Hypothalamus (tissue), 51 donors: Measurements from ENCODE around the gene GSTK1.
A peak's percentile ranks its signal among the peaks of the same experiment; 100 is the strongest.
"Not testable (repeated sequence)": the region's sequence is repeated elsewhere in the genome, so short reads cannot be mapped to it uniquely, and the experiment has no call there.

Experiments
- DNase-seq, 51 donors: peaks; one replicate each; lab custom pipeline; 2025; lab: John Stamatoyannopoulos, UW

GSTK1 gene

DNA sequence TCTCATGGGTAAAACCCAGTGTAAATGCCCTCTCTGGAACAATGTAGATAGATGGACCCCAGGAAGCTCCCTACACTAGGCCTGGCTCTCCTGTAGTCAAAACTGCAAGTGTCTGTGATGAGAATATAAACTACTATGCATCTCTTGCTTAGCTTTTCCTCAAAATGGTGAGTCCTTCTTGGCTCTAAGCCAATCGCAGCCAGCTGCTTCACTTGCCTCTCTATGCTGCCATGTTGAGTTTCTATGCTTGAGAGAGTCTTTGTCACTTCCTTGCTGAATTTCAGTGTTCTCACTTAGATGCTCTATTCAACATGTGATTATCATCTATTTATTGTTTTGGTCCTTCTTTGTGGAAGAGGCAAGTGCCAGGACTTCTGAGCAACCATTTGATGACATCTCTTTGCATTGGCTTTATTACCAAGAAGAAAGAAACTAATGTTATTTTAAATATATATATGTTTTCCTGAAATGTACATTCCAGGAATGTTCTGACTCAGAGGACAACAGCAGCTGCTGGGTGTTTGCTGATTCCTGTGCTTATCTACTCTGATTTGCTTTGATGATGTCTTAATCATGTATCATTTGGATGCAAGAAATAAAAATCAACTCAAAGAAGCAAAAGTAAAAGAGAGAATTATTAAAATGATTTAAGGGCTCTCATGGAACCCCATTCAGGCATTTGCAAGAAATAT, 24.8 kb upstream of the GSTK1 start:
- DNase-seq = no peak

DNA sequence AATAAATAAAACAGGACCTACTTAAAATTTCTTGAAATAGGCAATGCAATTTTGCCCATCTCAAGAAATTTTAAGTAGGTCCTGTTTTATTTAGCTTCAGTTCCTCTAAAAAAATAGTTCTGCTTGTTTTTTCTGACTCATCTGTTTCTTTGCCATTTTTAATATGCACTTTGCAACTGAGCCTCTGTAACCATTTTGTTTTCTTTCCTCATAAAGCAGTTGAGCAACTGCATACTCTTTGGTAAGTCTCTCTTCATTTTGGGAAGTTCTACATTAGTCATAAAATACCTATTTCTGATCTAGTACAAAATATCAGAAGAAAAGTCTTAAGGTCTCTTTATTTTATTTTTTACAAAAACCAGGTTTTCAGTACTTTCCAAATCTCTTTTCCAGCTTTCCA, 23.4 kb upstream of the GSTK1 start:
- DNase-seq = no peak

DNA sequence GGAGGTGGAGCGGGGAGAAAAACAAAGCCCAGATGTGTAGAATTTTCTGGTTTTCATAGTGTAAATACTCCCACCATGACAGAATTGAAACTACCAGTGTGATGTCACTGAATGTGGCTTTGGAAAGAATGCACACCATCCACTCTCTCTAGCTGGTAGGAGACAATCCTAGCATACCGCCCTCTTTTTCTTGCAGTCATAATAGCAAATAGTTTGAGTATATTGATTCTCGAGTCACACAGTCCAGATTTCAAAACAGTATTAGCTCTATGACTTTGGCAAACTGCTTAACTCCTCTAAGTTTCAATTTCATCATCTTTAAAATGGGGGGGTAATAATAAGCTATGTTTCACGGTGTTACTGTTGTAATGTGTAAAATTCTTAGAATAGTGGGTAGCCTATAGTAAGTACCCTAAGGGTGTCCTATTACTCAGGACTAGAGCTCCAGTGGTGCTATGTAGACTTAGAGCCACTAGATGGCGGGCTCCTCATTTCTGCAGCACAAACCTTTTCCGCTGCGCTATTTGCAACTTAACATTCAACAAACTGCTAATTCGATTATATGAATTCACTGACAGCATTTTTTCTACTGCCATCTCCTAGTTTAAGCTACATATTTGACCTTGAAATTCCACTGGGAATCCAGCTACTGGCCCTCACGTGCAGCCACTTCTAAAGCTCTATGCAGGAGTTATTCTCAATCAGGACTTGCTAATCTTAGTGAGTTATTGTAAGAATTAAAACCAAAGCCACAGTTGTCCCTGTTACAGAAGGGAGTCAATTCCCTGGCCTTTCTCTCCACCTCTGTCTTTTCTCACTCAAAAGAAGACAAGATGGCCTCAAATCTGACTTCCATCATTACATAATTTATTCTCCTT, 22.7 kb upstream of the GSTK1 start:
- DNase-seq = peak in 33 of 51 donors; percentile 4 to 75 (median 39)

DNA sequence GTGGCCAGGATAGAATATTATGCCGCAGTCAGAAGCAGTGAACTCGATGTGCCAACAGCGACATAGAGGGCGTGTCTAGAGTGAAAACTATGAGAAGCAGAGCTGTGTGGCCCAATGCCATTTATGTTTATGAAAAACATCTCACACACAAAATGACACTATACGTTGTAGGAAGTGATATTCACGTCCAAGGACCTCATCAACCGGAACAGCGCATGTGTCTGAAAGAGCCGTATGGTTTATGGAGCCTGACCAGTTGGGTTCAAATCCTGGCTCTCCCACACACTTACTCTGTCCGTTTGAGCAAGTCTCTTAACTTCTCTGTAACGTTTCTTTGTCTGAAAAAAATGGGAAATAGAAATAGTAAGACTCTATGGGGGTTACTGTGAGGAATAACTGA, 20.9 kb upstream of the GSTK1 start:
- no peak for DNase-seq

DNA sequence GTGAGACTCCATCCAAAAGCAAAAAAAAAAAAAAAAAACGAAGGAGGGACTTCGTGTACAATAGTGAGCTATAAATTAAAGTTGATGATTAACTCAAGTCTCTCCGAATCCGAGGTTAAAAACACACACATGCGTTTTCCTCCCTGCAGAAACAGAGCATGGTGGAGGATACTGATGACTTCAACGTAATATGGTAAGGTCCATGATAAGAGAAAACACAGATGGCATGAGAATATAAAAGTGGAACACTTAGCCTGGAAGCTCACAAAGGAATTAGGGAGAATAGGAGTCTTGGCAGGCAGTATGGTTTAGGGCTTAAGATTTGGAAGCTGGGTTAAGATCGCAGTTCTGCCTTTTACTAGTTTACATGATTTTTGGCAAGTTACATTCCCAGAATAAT, 20.1 kb upstream of the GSTK1 start:
- DNase-seq = no peak

DNA sequence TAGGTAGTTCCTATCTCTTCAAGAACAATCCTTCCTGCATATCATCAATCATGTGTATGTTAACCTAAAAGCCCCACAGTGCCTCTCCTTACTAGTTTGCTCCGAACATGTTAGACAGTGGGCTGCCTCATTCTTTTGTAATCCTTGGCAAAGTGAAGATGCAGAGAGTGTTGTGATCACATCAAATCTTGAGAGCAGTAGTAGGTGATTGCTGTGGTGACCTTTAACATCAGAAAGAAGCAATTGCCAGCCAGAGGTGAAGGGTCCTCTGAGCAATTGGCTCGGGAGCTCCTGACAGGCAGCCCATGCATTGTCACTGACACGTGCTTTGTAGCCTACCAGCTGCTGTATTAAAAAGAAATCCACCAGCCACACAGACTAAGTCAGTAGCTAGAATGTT, 19.6 kb upstream of the GSTK1 start:
- DNase-seq = no peak

DNA sequence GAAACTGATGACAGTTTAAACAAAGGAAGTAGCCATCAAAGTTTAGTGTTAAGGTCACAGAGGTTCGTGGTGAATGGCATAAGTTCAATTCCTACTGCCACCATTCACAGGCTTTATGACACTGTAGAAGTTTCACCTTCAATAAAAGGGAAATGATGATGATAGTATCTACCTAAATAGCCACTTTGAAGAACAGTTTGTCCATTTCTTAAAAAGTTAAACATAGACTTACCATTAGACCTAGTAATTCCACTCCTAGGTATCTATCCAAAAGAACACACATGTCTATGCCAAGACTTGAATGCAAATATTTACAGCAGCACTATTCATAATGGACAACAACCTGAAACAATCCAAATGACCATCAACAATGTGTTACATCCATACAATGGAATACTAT, 18.9 kb upstream of the GSTK1 start:
- no peak for DNase-seq

DNA sequence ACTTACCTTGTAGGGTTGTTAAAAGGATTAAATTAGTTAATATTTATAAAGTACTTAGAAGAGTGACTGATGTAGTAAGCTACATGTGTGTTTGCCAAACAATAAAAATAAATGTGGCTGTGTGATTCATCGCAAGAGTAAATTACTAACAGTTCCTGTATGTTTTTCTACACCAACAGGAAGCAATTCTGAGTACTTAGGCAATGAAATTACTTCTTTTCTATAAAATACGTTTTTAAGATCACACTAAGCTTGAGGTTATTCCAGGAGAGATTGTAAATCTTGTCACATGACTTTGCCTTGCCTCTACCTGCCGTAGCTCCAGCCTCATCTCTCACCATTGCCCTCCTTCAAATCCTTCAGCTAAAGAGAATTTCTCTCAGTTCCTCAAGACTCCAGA, 18.1 kb upstream of the GSTK1 start:
- DNase-seq = no peak

DNA sequence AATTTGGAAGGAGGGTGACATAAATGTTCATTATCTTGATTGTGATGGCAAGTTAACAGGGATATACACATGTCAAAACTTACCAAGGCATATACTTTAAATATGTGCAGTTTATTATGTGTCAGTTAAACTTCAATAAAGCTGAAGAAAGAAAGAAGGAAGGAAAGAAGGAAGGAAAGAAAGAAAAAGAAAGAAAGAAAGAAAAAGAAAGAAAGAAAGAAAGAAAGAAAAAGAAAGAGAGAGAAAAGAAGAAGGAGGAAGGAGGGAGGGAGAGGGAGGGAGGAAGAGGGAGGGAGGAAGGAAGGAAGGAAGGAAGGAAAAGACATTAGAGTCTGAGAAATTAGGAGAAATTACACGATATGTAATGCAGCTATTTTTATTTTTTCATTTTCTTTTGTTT, 15.9 kb upstream of the GSTK1 start:
- no peak for DNase-seq

DNA sequence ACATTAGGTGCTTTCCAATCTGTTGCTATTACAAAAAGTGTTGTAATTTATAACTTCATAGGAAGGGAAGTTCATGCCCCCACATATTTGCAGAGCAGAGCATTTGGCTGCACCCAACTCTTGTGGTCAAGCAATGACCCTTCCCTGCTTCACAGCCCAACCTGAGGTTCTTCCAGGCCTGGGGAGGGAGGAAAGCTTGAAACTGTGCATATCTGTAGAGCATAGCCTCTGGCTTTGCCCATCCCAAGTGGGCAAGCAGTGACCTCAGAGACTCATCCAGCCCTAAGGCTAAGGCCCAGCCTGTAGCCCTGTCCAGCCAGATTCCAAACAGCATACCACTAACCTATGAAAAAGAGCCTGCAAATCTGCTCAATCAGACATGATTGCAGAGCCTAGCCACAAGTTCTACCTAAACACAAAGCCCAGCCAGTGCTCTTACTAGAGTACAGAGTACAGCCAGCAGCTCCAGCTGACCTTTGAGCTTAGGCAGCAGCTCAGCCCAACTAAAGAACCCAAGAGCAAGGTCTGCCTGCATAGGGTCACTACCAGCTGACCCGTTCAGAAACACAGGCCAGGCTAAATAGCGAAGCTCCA, 14.4 kb upstream of the GSTK1 start:
- no peak for DNase-seq

DNA sequence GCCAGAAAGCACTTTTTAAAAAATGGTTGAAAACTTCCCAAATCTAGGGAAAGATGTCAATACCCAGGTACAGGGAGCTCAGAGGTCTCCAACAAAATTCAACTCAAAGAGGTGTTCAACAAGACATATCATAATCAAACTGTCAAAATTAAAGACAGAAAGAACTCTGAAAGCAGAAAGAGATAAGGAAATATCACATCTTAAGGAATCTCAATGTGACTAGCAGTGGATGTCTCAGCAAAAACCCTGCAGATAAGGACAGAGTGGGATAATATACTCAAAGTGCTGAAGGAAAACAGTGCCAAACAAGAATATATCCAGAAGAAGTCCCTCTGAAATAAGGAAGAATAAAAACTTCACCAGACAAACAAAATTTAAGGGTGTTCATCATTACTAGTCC, 13.0 kb upstream of the GSTK1 start:
- no peak for DNase-seq

DNA sequence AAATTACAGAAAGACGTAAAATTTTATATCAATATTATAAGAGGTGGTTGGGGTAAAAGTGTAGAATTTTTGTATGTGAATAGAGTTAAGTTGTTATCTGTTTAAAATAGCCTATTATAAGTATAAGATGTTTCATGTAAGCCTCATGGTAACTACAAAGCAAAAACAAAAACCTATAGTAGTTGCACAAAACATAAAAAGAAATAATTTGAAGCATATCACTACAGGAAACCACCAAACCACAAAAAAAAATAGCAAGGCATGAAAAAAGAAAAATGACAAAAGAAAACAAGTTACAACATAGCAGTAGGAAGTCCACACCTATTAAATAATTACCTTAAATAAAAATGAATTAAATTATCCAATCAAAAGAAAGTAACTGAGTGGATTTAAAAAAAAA, 12.4 kb upstream of the GSTK1 start:
- no peak for DNase-seq

DNA sequence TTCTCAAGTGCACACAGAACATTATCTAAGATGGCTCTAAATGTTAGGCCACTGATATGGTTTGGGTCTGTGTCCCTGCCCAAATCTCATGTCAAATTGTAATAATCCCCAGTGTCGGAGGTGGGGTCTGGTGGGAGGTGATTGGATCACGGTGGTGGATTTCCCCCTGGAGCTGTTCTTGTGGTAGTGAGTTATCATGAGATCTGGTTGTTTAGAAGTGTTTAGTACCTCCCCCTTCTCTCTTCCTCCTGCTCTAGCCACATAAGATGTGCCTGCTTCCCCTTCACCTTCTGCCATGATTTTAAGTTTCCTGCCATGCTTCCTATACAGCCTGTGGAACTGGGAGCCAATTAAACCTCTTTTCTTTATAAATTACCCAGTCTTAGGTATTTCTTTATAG, 11.2 kb upstream of the GSTK1 start:
- DNase-seq = no peak

DNA sequence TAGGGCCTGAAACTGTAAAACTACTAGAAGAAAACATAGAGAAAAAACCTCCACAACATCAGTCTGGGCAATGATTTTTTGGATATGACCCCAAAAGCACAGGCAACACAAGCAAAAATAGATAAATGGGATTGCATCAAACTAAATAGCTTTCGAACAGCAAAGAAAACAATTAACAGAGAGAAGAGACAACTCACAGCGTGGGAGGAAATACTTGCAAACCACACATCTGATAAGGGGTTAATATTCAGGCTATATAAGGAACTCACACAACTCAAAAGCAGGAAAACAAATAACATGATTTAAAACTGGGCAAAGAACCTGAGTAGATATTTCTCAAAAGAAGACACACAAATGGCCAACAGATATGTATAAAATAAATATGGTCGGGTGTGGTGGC, 7.7 kb upstream of the GSTK1 start:
- no peak for DNase-seq

DNA sequence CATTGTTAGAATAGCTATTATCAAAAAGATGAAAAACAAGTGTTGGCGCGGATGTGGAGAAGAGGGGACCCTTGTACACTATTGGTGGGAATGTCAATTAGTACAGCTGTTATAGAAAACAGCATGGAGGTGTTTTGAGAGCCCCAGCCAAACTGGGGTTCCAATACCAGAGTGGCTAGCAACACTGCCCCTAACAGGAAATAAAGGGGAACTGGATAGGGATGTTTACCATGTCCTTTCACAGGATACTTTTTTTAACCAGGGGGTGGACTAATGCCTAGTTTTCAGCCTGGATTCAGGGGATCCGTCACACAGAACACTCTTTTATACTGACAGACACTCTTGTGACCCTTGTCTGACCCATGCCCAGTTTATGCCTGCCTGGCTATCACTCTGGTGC, 6.9 kb upstream of the GSTK1 start:
- no peak for DNase-seq

DNA sequence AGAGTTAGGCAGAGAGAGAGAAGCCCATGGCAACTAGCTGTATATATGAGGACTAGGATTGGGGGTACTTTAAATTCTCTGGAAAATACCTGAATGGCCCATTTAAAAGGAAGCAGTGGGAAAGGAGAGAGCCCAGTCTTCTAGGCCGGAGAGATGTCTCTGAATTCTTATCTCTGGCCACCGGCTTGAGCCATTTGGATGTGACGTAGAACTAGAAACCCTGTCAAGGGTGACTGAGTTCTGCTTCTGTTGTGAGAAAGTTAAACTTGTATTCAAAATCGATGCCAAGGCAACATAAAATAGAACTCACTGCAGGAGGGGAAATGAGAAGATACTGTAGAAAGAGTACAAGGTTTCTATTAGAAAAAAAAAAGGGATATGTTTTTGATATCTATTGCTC, 6.3 kb upstream of the GSTK1 start:
- no peak for DNase-seq

DNA sequence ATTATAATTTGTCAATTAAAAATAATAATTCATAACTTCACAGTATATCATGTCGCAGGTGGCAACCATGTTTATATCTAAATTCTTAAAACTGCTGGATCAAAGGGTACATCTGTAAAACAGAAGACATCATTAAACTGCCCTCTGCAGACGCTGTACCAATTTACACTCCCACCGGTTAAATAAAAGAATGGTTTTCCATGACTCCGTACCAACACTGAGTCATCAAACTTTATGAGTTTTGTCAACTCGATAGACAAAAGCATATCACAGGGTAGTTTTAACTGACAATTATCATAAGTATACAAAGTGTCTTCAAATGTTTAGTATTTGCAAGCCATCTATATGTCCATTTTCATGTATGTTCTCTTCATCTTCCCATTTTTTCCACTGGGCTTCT, 5.7 kb upstream of the GSTK1 start:
- no peak for DNase-seq

DNA sequence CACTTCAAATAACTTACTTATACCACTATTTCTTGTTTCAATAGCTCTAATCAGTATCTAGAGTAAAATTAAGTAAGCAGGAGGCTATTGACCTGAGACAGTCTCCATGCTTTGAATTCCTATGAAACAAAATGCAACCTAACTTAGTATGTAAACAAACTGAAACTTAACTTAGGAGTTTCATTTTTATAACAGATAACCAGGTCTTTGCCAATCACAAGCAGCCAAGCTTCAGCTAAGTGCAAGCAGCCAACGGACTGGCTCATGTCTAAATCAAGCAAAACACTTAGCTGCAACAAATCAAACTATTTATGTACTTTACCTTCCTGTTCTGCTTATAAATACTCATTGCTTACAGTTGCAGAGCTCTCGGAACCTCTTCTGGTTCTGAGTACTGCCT, 4.4 kb upstream of the GSTK1 start:
- no peak for DNase-seq

DNA sequence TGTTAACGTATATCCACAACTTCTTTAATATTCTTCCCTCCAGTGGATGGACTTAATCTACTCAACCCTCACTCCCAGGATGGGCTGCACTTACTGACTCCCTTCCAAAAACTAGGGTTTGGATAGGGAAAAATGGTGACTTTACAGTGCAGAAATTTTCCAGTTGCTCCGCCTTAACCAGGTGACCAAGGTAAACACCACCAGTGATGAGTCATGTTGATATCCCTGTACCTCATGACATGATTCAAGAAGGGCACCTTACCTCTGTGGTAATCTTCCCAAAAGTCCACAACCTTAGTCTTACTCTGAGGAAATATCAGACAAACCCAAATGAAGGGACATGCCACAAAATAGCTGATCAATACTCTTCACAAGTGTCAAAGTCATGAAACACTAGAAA, 3.5 kb upstream of the GSTK1 start:
- no peak for DNase-seq

DNA sequence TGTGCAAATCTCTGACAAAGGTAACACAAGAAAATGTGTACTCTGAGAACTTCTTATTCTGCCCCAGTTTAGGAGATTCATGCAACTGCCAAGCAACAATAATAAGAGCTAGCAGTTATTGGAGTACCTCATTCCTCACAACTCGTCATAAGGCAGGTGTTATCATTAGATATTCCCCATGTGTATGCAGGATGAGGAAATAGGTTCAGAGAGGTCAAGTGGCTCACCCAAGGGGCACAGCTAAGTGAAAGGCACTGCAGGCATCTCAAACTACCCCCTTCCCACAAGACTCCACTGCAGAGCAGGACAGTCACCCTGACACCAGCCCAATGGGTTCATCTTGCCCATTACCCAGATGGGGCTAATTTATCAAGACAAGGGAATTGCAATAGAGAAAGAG, 1.3 kb upstream of the GSTK1 start:
- no peak for DNase-seq

DNA sequence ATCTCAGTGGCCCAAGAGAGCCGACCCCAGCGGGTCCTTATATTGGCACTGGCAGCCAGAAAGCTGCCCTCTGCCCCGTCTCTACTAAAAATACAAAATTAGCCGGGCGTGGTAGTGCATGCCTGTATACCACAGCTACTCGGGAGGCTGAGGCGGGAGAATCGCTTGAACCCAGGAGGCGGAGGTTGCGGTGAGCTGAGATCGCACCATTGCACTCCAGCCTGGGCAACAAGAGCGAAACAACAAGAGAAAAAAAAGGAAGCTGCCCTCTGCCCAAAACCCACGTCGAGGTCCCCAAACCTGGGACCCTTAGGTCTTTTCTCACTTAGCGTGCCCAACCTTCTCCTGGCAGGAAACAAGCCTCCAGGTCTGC, 941 bp downstream of the GSTK1 start:
- DNase-seq = not testable (repeated sequence)
